Measurements from ENCODE around the gene NHSL2.

NHSL2 gene

DNA sequence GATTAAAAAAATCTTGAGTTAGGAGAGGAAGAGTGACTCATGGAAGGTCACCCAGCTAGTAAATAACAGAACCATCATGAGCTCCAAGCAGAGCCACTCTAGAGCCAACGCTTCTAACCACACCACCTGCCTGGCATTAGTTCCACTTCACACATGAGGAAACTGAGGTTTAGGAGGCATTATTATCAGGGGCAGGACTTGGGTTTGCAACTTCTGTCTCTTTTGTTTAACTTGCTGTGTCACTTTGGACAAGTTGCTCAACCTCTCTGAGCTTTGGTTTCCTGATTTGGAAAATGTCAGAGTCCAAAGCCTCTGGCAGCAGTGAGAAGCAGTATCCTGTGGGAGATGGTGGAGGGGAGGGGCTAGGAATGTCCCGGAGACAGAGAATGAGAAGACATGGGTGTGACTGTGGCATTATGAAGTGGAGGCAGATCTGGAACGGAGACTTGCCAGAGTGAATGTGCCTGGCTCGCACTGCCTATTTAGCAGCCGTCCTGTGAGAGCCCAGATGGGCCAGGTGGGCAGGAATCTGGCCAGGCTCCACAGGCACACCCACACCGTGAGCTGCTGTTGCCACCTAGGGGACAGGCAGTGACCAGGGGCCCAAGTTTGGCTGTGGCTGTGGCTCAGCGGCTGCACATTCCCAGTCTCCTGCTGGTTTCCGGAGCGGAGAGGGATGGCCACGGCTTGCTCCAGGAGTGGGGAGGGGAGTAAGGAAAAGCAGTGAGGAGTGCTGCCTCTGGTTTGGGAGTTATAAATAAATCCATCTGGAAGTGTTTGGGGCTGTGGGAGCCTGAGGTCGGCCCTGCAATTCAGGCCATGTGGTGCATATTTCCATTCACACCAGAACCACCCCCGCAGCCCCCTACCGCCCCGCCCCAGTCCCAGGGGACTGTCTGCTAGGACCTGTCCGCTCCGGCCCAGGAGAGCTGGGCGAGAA, 93.4 kb downstream of the NHSL2 start:
- Histone ChIP-seq H3K27ac (ENCODE audit: low read length) (no peak overlapping the region), H3K4me1 (ENCODE audit: control insufficient read depth, low read depth, low read length) (peaks cover 18% of the 10 kb centered on the region), H3K36me3 (ENCODE audit: control insufficient read depth, low read depth, low read length) (no peaks in the 10 kb centered on the region), H3K4me3 (ENCODE audit: low read length) (no peak overlapping the region), H3K9me3 (ENCODE audit: control insufficient read depth, low read depth, low read length) (peaks cover 11% of the 10 kb centered on the region), H3K27me3 (ENCODE audit: control insufficient read depth, insufficient read depth, low read length) (no peaks in the 10 kb centered on the region), H3K9ac (ENCODE audit: low read length) (no peak overlapping the region)

GRCh38 chrX:72005046-72005445, 94.4 kb downstream of the NHSL2 start:
- no peaks in the 10 kb centered on the region for H3K36me3 ChIP-seq (ENCODE audit: control insufficient read depth, low read depth, low read length)
- no peak overlapping the region for H3K9ac ChIP-seq (ENCODE audit: low read length)
- no peaks in the 10 kb centered on the region for H3K27me3 ChIP-seq (ENCODE audit: control insufficient read depth, insufficient read depth, low read length)
- no peak overlapping the region for H3K27ac ChIP-seq (ENCODE audit: low read length)
- peaks cover 18% of the 10 kb centered on the region for H3K4me1 ChIP-seq (ENCODE audit: control insufficient read depth, low read depth, low read length)
- H3K4me3 ChIP-seq (ENCODE audit: low read length) = no peak overlapping the region
- peaks cover 11% of the 10 kb centered on the region for H3K9me3 ChIP-seq (ENCODE audit: control insufficient read depth, low read depth, low read length)

DNA sequence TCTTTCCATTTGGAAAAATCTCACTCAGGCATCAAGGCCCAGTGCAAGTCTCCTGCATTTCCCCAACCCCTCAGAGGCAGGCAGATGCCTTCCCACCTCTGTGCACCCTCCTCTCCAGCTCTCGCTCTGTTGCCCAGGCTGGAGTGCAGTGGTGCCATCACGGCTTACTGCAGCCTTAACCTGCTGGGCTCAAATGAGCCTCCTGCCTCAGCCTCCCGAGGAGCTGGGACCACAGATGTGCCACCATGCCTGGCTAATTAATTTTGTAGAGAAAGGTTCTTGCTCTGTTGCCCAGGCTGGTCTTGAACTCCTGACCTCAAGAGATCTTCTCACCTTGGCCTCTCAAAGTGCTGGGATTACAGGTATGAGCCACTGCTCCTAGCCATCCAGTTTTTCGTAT, 95.8 kb downstream of the NHSL2 start:
- Histone ChIP-seq H3K27me3 (ENCODE audit: control insufficient read depth, insufficient read depth, low read length) (no peaks in the 10 kb centered on the region), H3K36me3 (ENCODE audit: control insufficient read depth, low read depth, low read length) (no peaks in the 10 kb centered on the region), H3K9ac (ENCODE audit: low read length) (no peak overlapping the region)

GRCh38 chrX:72009731-72010130, 99.1 kb downstream of the NHSL2 start:
- Histone ChIP-seq H3K9me3 (ENCODE audit: control insufficient read depth, low read depth, low read length) (peaks cover 3% of the 10 kb centered on the region), H3K4me3 (ENCODE audit: low read length) (no peak overlapping the region), H3K4me1 (ENCODE audit: control insufficient read depth, low read depth, low read length) (peaks cover 6% of the 10 kb centered on the region)

More for the DNA sequence above, 95.8 kb downstream of the NHSL2 start:
- H3K4me1 ChIP-seq (ENCODE audit: control insufficient read depth, low read depth, low read length) = peaks cover 10% of the 10 kb centered on the region
- no peak overlapping the region for H3K27ac ChIP-seq (ENCODE audit: low read length)
- peaks cover 11% of the 10 kb centered on the region for H3K9me3 ChIP-seq (ENCODE audit: control insufficient read depth, low read depth, low read length)
- no peak overlapping the region for H3K4me3 ChIP-seq (ENCODE audit: low read length)

GRCh38 chrX:72011734-72012133, 101.1 kb downstream of the NHSL2 start:
- no peak overlapping the region for H3K9ac ChIP-seq (ENCODE audit: low read length)
- H3K4me1 ChIP-seq (ENCODE audit: control insufficient read depth, low read depth, low read length) = no peaks in the 10 kb centered on the region
- H3K4me3 ChIP-seq (ENCODE audit: low read length) = no peak overlapping the region
- no peaks in the 10 kb centered on the region for H3K27me3 ChIP-seq (ENCODE audit: control insufficient read depth, insufficient read depth, low read length)
- no peaks in the 10 kb centered on the region for H3K9me3 ChIP-seq (ENCODE audit: control insufficient read depth, low read depth, low read length)
- H3K27ac ChIP-seq (ENCODE audit: low read length) = no peak overlapping the region
- H3K36me3 ChIP-seq (ENCODE audit: control insufficient read depth, low read depth, low read length) = no peaks in the 10 kb centered on the region

More at GRCh38 chrX:72009731-72010130, 99.1 kb downstream of the NHSL2 start:
- H3K27me3 ChIP-seq (ENCODE audit: control insufficient read depth, insufficient read depth, low read length) = no peaks in the 10 kb centered on the region
- H3K9ac ChIP-seq (ENCODE audit: low read length) = no peak overlapping the region
- no peak overlapping the region for H3K27ac ChIP-seq (ENCODE audit: low read length)
- no peaks in the 10 kb centered on the region for H3K36me3 ChIP-seq (ENCODE audit: control insufficient read depth, low read depth, low read length)

DNA sequence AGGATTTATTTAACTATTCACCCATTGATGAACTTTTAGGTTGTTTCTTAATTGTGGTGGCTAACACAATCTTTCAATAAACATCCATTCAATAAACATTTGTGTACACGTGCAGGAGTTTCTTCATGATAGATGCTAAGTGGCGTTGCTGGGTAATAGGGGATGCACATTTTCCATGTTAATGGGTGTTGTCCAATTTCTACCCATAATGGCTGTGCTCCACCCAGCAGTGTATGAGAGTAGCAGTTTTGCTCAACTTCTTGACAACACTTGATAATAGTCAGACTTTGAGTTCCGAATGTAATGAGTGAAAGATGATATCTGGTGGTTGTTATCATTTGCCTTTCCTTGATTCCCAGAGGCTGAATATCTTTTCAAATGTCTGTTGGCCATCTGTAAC, 104.7 kb downstream of the NHSL2 start:
- Histone ChIP-seq H3K9ac (ENCODE audit: low read length) (no peak overlapping the region), H3K4me1 (ENCODE audit: control insufficient read depth, low read depth, low read length) (no peaks in the 10 kb centered on the region), H3K27me3 (ENCODE audit: control insufficient read depth, insufficient read depth, low read length) (peaks cover 13% of the 10 kb centered on the region), H3K4me3 (ENCODE audit: low read length) (no peak overlapping the region), H3K9me3 (ENCODE audit: control insufficient read depth, low read depth, low read length) (peaks cover 8% of the 10 kb centered on the region), H3K36me3 (ENCODE audit: control insufficient read depth, low read depth, low read length) (no peaks in the 10 kb centered on the region), H3K27ac (ENCODE audit: low read length) (no peak overlapping the region)

- H3K9ac ChIP-seq (ENCODE audit: low read length) = no peak overlapping the region
- H3K9me3 ChIP-seq (ENCODE audit: control insufficient read depth, low read depth, low read length) = peaks cover 8% of the 10 kb centered on the region
- H3K27me3 ChIP-seq (ENCODE audit: control insufficient read depth, insufficient read depth, low read length) = peaks cover 13% of the 10 kb centered on the region
- H3K4me1 ChIP-seq (ENCODE audit: control insufficient read depth, low read depth, low read length) = no peaks in the 10 kb centered on the region
- H3K4me3 ChIP-seq (ENCODE audit: low read length) = no peak overlapping the region
- H3K36me3 ChIP-seq (ENCODE audit: control insufficient read depth, low read depth, low read length) = no peaks in the 10 kb centered on the region
- H3K27ac ChIP-seq (ENCODE audit: low read length) = no peak overlapping the region
Measured at GRCh38 chrX:72016881-72017783, 106.5 kb downstream of the NHSL2 start.

GRCh38 chrX:72018277-72019112, 107.8 kb downstream of the NHSL2 start:
- Histone ChIP-seq H3K9me3 (ENCODE audit: control insufficient read depth, low read depth, low read length) (peaks cover 11% of the 10 kb centered on the region), H3K27me3 (ENCODE audit: control insufficient read depth, insufficient read depth, low read length) (peaks cover 13% of the 10 kb centered on the region), H3K36me3 (ENCODE audit: control insufficient read depth, low read depth, low read length) (no peaks in the 10 kb centered on the region), H3K4me1 (ENCODE audit: control insufficient read depth, low read depth, low read length) (no peaks in the 10 kb centered on the region), H3K9ac (ENCODE audit: low read length) (no peak overlapping the region), H3K4me3 (ENCODE audit: low read length) (peak overlapping the region; percentile 27), H3K27ac (ENCODE audit: low read length) (no peak overlapping the region)

DNA sequence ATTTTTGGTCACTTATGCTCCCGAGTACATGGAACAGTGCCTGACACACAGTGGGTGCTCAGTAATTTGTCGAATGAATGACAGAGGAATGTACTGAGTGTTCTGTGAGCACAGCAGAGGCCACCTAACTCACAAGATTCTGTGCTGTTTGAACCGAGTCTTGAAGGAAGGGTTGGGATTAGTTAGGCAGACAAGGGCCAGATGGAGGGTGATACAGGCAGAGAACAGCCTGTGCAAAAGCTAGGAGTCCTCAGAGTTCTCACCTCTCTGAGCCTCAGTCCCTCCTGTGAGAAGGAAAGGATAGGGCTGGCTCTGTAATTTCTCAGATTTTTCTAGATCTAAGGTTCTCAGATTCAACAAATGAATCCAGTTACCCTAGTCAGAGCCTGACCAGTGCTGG, 108.8 kb downstream of the NHSL2 start:
- H3K9ac ChIP-seq (ENCODE audit: low read length) = no peak overlapping the region
- no peak overlapping the region for H3K27ac ChIP-seq (ENCODE audit: low read length)
- H3K4me3 ChIP-seq (ENCODE audit: low read length) = no peak overlapping the region
- no peaks in the 10 kb centered on the region for H3K4me1 ChIP-seq (ENCODE audit: control insufficient read depth, low read depth, low read length)
- peaks cover 12% of the 10 kb centered on the region for H3K9me3 ChIP-seq (ENCODE audit: control insufficient read depth, low read depth, low read length)
- H3K36me3 ChIP-seq (ENCODE audit: control insufficient read depth, low read depth, low read length) = no peaks in the 10 kb centered on the region
- H3K27me3 ChIP-seq (ENCODE audit: control insufficient read depth, insufficient read depth, low read length) = peaks cover 13% of the 10 kb centered on the region

DNA sequence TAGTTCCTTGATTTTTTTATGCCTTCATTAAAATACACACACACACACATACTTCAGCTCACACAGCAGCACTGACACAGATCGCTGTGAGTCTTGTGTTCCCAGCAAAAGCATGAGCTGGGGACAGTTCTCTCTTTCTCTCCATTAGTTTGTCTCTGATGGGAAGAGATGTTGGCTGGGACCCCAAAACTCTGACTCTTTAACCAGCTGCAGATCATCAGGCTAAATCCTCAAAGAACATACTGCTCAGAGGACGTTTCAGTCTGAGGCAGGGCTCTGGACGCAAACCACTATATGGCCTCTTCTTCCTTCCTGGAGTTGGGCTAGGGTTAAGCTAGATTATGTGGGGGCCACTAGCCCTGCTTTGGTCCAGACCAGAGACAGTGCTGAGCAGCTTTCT, 109.6 kb downstream of the NHSL2 start:
- Histone ChIP-seq H3K4me1 (ENCODE audit: control insufficient read depth, low read depth, low read length) (no peaks in the 10 kb centered on the region), H3K9me3 (ENCODE audit: control insufficient read depth, low read depth, low read length) (peaks cover 12% of the 10 kb centered on the region), H3K27me3 (ENCODE audit: control insufficient read depth, insufficient read depth, low read length) (peaks cover 13% of the 10 kb centered on the region), H3K27ac (ENCODE audit: low read length) (no peak overlapping the region), H3K9ac (ENCODE audit: low read length) (no peak overlapping the region), H3K36me3 (ENCODE audit: control insufficient read depth, low read depth, low read length) (no peaks in the 10 kb centered on the region), H3K4me3 (ENCODE audit: low read length) (no peak overlapping the region)

GRCh38 chrX:72020788-72021187, 110.1 kb downstream of the NHSL2 start:
- H3K36me3 ChIP-seq (ENCODE audit: control insufficient read depth, low read depth, low read length) = no peaks in the 10 kb centered on the region
- H3K9ac ChIP-seq (ENCODE audit: low read length) = no peak overlapping the region
- H3K27me3 ChIP-seq (ENCODE audit: control insufficient read depth, insufficient read depth, low read length) = peaks cover 13% of the 10 kb centered on the region
- no peak overlapping the region for H3K4me3 ChIP-seq (ENCODE audit: low read length)
- H3K27ac ChIP-seq (ENCODE audit: low read length) = no peak overlapping the region
- H3K4me1 ChIP-seq (ENCODE audit: control insufficient read depth, low read depth, low read length) = no peaks in the 10 kb centered on the region
- H3K9me3 ChIP-seq (ENCODE audit: control insufficient read depth, low read depth, low read length) = peaks cover 15% of the 10 kb centered on the region
